Measurements from ENCODE around the gene PER1. TPM values are rescaled to one million over a fixed set of nuclear protein-coding genes. Genes with fewer than 3 reads are reported as not detected.

Gene PER1
- total and polyA plus RNA-seq, 2 of the 13 experiments (the other 11 are each of a cell fraction or from before 2014, with no cell fraction given) = 2.6 to 3.6 TPM

- no peak for TF ChIP-seq CEBPZ (IDR thresholded peaks at IDR 0.05; ENCODE audit: low read length)
- TF ChIP-seq ZNF563 (CRISPR knock-in tag; IDR thresholded peaks at IDR 0.05) = 0 out of 2 replicates have a peak, but pooled peaks have one; percentile 29
- TF ChIP-seq CBX1 (IDR thresholded peaks at IDR 0.05; ENCODE audit: low read depth) = no peak
- TF ChIP-seq KLF16 (CRISPR knock-in tag; IDR thresholded peaks at IDR 0.05) = peak in 1 of 2 experiments; percentile 46; a peak in 1 of 4 replicates
- peak; percentile 24; the same call in 1 of the 2 replicates for TF ChIP-seq HDAC2 (CRISPR knock-in tag; IDR thresholded peaks at IDR 0.05)
- no peak for TF ChIP-seq SMAD1 (CRISPR knock-in tag; IDR thresholded peaks at IDR 0.05; ENCODE audit: borderline replicate concordance, low read depth)
- no peak for TF ChIP-seq EED (CRISPR knock-in tag; IDR thresholded peaks at IDR 0.05)
- no peak for TF ChIP-seq MTF1 (CRISPR knock-in tag; IDR thresholded peaks at IDR 0.05)
- peak; percentile 32; the same call in 1 of the 2 replicates for TF ChIP-seq POLR2AphosphoS5 (IDR thresholded peaks at IDR 0.05; ENCODE audit: low read depth, low read length)
- no peak for TF ChIP-seq ZNF674 (CRISPR knock-in tag; IDR thresholded peaks at IDR 0.05; ENCODE audit: low read depth)
- TF ChIP-seq TFDP2 (CRISPR knock-in tag; IDR thresholded peaks at IDR 0.05) = peak; percentile 32; the same call in 1 of the 2 replicates
- TF ChIP-seq PAXIP1 (CRISPR knock-in tag; conservative IDR thresholded peaks at IDR 0.05) = no peak; the same call in 1 of the 2 replicates
- no peak for TF ChIP-seq ATF3 (CRISPR knock-in tag; IDR thresholded peaks at IDR 0.05)
- peak; percentile 74 for TF ChIP-seq TAF1 (CRISPR knock-in tag; IDR thresholded peaks at IDR 0.05)
- no peak for TF ChIP-seq ZNF280B (CRISPR knock-in tag; IDR thresholded peaks at IDR 0.05; ENCODE audit: borderline replicate concordance)
- no peak for TF ChIP-seq TBL1XR1 (IDR thresholded peaks at IDR 0.05; ENCODE audit: borderline replicate concordance, low read length, partially characterized antibody)
- no peak for TF ChIP-seq PAF1 (CRISPR knock-in tag; IDR thresholded peaks at IDR 0.05)
- no peak for TF ChIP-seq ZNF124 (CRISPR knock-in tag; IDR thresholded peaks at IDR 0.05)
These were observed at the start of gene PER1 (continued) for GRCh38 chr17:8152112-8152775.

Measured in HepG2 (cell line).